Superior temporal gyrus (tissue), 1 donor: ENCODE measurements around the gene PDZD2.
"Not testable (repeated sequence)": the region's sequence is repeated elsewhere in the genome, so short reads cannot be mapped to it uniquely, and the experiment has no call there.

Source experiments
- DNase-seq: peaks from one replicate; pipeline ENCODE4 v3.0.0-alpha.2; 2016; ENCODE audit errors: extremely low spot score

Gene PDZD2

GRCh38 chr5:31638748-31639418 is at the start of gene PDZD2:
PDZD2 (plus strand) TSS chr5:31639131.
- peak; percentile 84 for DNase-seq

DNA sequence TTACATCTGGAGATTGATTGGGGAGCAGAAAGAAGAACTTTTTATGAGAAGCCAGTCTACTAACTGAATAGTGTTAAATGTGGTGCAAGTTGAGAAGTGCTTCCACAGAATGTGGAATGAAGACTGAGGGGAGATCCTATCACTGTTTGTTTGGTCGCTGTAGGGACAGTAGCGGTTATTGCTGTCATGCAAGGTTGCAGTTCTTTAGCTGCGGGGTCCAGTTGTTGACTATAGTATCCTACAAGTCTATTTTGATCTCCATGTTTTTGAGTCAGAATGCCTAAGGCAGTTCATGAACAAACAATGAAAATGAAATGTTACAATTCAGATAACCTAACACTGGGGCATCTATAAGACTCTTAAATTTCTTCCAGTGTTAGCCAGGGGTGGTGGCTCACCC is 45.3 kb upstream of the PDZD2 start:
- DNase-seq = no peak

GRCh38 chr5:31596354-31596753 is 42.6 kb upstream of the PDZD2 start:
- DNase-seq = no peak

DNA sequence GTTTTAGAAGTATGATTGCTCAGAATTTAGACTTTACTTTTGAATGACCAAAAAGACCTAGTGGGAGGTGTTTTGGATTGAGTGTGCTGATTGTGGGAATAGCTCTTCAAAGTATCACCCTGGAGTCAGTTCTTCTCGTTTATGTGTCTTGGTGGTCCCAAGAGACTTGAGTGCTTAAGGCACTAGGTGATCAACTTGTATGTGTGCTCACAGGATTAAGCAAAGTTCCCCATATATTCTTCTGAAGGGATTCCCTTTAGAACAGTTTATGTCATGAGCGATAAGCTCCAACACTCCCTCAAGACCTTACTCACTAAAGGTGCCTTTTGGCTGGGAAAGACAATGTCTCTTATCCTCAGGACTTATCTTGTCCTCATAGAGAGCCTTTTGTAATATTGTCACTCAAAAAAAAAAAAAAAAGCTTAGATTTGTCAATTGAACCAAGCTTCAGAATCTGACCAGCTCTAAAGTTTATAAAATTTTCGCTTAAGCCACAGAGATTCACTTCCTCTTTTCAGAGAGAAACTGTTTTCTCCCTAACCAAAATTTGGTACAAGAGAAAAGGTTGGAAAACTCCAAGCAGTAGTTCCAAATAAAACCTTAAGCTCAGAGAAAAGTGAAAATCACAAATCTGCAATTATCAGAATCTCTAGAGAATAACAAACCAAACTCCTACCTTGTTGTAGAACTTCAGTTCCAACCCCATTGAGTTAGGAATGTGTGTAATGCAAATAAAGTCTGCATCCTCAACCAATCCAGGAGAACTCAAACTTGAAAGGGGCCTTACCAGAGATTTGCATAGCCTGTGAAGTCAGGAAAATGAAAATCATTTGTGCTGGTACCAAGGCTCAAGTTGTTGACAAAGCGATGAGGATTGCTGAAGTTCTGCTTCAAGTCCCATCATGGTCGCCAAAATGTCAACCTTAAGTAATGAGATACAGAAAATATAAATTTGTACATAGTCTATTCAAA is 40.0 kb upstream of the PDZD2 start:
- no peak for DNase-seq

DNA sequence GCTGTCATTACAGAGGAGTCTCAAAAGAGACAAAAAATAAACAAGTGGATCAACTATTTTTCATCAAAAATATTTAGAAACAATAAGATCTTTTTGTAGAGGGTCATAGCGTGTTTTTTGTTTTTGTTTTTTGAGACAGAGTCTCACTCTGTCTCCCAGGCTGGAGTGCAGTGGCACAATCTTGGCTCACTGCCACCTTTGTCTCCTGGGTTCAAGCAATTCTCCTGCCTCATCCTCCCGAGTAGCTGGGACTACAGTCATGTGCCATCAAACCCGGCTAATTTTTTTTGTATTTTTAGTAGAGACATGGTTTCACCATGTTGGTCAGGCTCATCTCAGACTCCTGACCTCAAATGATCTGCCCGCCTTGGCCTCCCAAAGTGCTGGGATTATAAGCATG is 36.6 kb upstream of the PDZD2 start:
- DNase-seq = not testable (repeated sequence)

DNA sequence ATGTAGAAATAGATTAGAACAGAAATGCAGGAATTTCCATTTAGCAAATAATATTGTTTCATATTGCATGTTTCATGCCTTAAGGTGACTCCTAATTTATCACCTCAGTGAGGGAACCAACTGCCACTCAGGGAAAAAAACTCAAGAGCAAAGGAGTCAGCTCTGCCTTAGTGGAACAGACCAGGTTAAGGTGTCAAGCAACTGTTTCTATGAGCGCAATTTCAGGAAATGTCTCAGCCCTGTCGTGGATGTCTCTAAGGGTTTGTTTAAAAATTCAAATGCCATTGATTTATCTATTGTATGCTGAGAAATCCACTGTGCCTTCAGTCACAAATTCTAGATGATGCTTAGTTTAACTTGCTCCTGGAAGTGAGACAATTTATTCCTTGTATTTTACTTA is 34.7 kb upstream of the PDZD2 start:
- no peak for DNase-seq

DNA sequence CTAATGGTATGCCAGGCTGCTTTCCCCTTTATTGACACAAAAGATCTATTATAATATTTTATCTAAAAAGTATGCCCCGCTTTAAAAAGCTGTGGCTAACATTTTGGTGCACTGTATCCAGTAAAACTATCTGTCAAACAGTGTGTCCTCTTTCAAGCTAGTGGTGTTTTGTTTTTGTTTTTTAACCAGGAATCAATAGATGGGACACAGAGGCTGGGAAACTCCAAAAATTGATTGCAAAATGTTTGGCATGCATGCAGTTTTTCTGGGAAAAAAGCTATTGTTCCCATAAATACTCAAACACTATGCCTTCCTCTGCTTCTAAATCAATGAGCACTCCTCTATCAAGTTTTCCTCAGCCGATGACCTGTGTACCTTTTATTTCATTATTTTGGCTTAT is 34.3 kb upstream of the PDZD2 start:
- DNase-seq = no peak

DNA sequence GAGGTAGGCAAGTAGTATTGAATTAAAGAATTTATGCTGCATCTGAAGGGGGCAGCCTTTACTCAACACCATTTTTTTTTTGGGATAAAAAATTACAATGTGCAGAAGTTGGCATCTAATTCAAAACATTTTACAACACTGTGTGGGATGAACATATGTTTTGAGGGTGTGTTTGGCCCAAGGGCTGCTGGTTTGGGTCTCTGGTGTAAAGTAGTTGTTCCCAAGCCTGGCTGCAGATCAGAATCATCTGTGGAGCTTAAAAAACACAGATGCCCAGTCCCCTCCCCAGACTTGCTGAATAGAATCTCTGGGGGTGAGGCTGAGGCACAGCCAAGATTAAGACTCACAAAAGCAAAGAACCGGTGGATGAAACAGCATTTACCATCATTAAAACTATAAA is 33.0 kb upstream of the PDZD2 start:
- peak; percentile 63 for DNase-seq

GRCh38 chr5:31607546-31607945 is 31.4 kb upstream of the PDZD2 start:
- DNase-seq = no peak

DNA sequence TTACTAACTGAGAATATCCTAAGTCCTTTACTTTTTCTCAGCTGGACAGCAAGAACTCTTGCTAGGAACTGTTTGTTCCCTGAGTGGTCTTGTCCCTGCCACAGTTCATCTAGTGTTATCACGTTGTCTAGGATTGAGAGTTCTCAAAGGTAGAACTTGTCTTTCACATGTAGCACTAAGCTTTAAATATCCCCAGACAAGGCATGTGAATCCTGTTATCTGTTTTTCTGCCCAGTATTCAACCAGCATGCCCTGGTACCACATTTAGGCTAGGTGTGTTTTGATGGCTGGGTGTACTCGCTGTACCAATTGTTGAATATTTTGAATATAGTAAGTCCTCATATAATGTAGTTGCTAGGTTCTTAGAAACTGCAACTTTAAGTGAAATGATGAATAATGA is 27.9 kb upstream of the PDZD2 start:
- no peak for DNase-seq

DNA sequence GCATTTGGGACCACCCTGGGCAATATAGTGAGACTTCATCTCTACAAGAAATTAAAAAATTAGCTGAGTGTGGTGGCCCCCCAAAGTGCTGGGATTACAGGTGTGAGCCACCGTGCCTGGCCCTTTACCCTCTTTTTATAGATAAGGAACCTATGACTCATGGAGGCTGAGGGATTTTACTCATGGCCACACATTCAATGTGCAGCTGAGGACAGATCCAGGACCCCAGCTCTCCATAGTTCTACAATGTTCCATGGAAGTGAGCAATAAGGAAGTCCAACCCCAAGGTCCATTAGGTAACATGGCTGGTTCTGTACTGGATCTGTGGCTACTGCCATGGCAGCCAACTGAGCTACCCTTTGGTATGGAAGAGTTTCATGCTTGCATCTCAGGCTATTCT is 25.3 kb upstream of the PDZD2 start:
- DNase-seq = no peak

- no peak for DNase-seq
Measured at GRCh38 chr5:31614151-31615020, 24.5 kb upstream of the PDZD2 start.

DNA sequence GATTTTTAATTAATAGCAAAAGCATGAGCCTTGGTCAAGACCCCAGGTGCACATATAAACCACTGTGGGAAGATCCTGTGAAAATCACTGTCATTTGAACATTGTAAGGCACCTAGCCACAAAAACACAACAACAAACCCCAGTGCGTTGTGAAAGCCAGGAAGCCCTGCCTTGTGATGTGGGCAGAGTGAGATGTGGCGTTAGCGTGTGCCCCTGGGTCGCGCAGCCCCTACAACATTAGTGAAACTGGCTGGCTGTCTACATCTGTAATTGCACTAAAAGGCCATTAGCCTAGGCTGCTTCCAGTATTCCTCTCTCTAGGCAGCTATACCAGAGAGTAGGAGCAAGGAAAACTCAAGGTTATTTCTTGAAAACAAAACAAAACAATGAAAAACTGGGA is 21.1 kb upstream of the PDZD2 start:
- DNase-seq = no peak

GRCh38 chr5:31620026-31620425 is 18.9 kb upstream of the PDZD2 start:
- no peak for DNase-seq

DNA sequence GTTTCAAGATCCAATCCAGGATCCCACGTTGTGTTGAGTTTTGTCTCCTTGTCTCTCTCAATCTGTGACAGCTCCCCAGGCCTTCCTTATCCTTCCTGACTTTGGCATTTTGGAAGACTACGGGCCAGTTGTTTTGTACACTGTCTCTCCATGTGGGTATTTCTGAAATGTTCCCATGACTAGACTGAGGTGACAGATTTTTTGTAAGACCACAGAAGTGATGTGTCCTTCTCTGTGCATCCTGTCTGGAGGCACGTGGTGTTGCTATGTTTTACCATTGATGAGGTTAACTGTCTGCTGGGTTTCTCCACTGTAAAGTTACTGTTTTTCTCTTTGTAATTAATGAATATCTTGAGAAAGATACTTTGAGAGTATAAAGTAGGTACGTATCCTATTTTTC is 15.7 kb upstream of the PDZD2 start:
- DNase-seq = no peak

DNA sequence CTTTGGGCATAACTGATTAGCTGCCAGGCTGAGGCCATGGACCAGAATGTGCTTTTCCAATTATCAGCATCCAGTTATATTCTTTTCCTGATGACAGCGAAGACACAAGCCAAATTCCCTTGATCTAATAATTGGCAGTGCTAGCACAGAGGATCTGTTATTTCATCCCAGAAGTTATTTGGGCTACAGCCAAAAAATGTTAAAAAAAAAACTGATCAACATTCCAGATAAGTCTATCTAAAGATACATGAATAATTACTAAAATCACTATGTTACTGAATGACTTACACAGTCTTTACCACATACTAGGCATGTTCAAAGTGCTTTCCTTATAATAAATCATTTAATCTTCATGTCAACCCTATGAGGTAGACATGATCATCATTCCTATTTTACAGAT is 13.5 kb upstream of the PDZD2 start:
- no peak for DNase-seq

GRCh38 chr5:31626156-31626555 is 12.8 kb upstream of the PDZD2 start:
- DNase-seq = no peak

DNA sequence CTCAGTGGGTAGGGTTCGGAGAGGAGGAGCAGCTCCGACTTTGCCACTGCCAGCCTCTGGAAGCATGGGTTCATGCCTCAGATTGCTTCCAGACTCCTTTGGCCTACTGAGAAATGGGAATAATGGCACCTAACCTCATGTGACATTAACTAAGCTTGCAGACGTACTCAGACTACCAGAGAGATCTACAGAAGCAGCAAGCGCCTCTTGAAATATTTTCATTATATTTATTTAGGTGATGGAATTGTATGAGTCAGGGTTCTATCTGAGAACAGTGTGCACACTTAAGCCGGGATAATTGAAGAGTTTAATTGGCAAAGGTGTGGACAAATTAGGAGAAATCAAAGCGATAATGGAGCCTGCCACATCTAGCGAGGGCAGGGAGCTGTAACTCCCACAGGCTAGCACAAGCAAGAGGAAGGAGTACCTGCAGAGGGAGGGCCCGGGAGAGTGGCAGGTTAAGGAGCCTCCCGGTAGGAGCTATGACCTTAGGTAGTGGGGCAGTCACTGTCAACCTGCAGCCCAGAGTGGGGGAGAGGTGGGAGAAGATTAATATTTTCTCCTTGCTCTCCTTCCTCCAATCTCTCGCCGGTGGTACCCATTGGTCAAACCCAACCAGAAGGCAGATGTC is 12.2 kb upstream of the PDZD2 start:
- no peak for DNase-seq

DNA sequence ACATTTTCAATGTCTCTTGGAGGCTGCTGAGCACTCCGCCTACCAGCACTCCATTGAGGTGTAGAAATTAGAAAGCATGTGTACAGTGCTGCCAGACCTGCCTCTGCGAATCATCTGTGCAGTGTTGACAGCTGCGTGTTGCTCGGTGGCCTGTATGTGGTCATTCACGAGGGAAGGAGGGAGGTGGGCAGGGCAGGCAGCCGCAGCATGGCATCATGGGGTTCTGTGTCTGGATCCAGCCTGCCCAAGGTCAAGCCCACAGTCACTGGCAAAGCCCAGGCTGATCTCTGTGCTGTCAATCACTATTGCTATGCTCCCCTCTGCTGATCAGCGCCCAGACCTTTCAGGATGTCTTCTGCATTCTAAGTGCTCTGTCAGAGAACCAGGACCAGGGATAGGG is 8.0 kb upstream of the PDZD2 start:
- DNase-seq = no peak

DNA sequence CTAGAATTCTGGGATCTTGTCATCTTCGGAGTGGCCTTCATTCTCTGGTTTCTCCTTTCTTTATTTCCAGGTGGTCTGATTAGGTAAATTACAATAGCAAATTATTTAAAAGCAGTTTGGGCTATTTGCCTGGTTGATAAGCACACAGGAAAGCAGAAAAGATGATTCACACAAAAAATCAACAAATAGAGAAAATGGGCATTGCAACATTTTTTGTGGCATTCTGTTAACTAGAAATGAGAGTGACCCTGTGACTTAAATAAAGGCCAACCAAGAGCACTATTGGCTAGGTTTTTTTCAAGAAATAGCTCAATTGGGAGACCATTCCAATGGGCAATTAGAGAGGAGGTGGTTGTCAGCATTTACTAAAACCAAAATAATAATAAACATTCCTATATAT is 6.5 kb upstream of the PDZD2 start:
- no peak for DNase-seq

DNA sequence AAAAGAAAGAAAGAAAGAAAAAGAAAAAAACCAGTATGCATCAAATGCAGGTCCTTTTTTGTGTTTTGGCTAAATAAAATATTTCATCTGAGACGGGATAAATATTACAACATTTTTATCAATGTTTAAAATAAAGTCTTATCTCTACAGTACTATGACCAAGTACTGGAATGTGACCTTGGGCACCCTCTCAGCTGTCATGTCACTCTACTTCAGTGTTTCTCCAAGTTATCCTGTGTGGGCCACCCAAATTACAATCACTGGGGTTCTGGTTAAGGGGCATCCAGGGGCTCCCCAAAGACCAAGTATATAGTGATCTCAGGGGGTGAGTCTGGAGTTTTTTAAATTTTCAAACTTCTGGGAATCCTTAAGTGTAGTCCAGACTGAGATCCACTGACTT is 3.5 kb upstream of the PDZD2 start:
- no peak for DNase-seq

DNA sequence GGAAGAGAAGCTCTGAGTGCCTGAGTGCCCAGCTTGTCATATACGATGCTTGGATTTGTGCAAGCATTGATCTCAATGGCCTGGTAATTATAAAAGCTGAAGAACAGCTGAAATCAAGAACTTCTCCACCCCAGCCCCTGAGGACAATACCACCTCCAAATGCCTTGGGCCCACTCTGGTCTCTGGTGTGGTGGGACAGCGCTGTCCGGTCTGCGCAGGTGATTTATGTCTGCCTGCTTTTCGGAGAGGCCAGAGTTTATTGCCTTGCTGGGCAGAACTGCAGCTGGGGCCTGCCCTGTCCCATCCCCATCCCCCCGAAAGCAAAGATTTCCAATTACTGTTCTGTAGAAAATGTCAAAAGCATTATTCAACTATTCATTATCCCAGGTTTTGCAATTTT is 1.1 kb upstream of the PDZD2 start:
- DNase-seq = no peak
